Sigmoid colon (tissue), 7 donors: ENCODE measurements around the gene EMP3. TPM values are rescaled to one million over a fixed set of nuclear protein-coding genes. Genes with fewer than 3 reads are reported as not detected.

Source experiments
- DNase-seq: peaks from one replicate; pipeline ENCODE4 v3.0.0-alpha.2; 2019
- H3K27ac ChIP-seq, 4 donors: fragments of 200-600 bp; sonication (generic); one replicate each; pipeline ENCODE4 v1.5.1; 2016 to 2019; ENCODE audit warnings: mild to moderate bottlenecking in 1 of 4
- H3K27me3 ChIP-seq, 3 donors: fragments of 200-600 bp; sonication (generic); one replicate each; pipeline ENCODE4 v1.5.1; 2019; ENCODE audit warnings: mild to moderate bottlenecking in 1 of 3
- H3K36me3 ChIP-seq, 4 donors: fragments of 200-600 bp; sonication (generic); one replicate each; pipeline ENCODE4 v1.5.1; 2016 to 2019
- H3K4me1 ChIP-seq, 4 donors: fragments of 200-600 bp; sonication (generic); one replicate each; pipeline ENCODE4 v1.5.1; 2017 to 2019
- H3K4me3 ChIP-seq, 4 donors: fragments of 200-600 bp; sonication (generic); one replicate each; pipeline ENCODE4 v1.5.1; 2017 to 2019; ENCODE audit warnings: mild to moderate bottlenecking in 2 of 4, moderate library complexity in 1 of 4
- H3K9me3 ChIP-seq, 4 donors: fragments of 200-600 bp in 3 of 4; sonication (generic) in 3 of 4; one replicate each; pipeline versions ENCODE4 v1.5.1 to v1.6.1; 2013 to 2019
- EP300 ChIP-seq, 4 donors: sonication (generic); formaldehyde crosslinking; IDR thresholded peaks; one replicate each; pipeline ENCODE4 v1.6.1; 2017; ENCODE audit warnings: antibody characterized with exemption in 4 of 4
- POLR2A ChIP-seq, 2 donors: fragments of 450-650 bp; IDR thresholded peaks; one replicate each; pipeline ENCODE4 v1.6.1; 2016; ENCODE audit warnings: antibody characterized with exemption in 2 of 2, mild to moderate bottlenecking in 2 of 2, moderate library complexity in 2 of 2
- POLR2AphosphoS5 ChIP-seq, 4 donors: sonication (generic); formaldehyde crosslinking; IDR thresholded peaks; one replicate each; pipeline ENCODE4 v1.6.1; 2017; ENCODE audit warnings: antibody characterized with exemption in 4 of 4
- WGBS, 2 donors: extraction: QIAGEN DNeasy Blood & Tissue Kit; methylation state at CpG; one replicate each; pipeline ENCODE4 v1.1.7; 2013; 5-methylcytosine and 5-hydroxymethylcytosine counted together
- intact Hi-C: fragments of 100-400 bp; cut with DNase I; formaldehyde crosslinking; loops from one replicate; pipeline ENCODE4 v1.15.1; 2023
- polyA plus RNA-seq, 3 donors: library from polyadenylated mRNA; stranded (reverse); fragments of 200-250 nt; gene quantifications; one replicate each; pipeline ENCODE4 v1.2.3, GENCODE V29; 2013
- total RNA-seq, 4 donors: library from RNA; depleted of rRNA; stranded (reverse); fragments of >200 nt; gene quantifications; one replicate each; pipeline ENCODE4 v1.1.0, GENCODE V29; 2016
- TF ChIP-seq, protein P1 (sequence below), 4 experiments: fragments of 450-650 bp in 3 of 4; fragments of 200-600 bp in 1 of 4; IDR thresholded peaks; one replicate each; pipeline ENCODE4 v1.5.1; 2016 to 2019; ENCODE audit warnings: antibody characterized with exemption in 4 of 4, mild to moderate bottlenecking in 3 of 4, moderate library complexity in 2 of 4
- donor health status: healthy with polysubstance abuse.
- donor health status: Bipolar disorder and iron deficiency.
- donor health status: healthy.

Gene EMP3
- total and polyA plus RNA-seq, 7 donors = 21.7 to 77.1 (median 60.4) TPM

DNA sequence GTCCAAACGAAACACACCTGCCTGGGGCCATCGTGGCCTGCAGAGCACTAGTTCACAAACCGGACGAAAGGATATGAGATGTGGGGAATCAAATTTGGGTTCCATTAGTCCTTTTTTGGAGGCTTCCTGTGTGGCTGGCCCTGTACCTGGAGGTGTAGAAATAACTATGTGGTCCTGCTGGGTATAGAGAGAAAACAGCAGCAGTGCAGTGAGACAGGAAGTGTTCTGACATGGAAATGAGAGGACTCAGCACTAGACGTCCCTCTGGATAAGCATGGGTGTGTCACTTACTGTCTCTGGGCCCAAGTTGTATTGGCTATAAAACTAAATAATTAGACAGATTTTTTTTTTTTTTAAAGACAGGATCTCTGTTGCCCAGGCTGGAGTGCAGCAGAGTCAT, 53.7 kb downstream of the EMP3 start:
- DNase-seq = no peak

More for the DNA sequence above, 53.7 kb downstream of the EMP3 start:
- Histone ChIP-seq H3K27ac (no peak overlapping the region), H3K27me3 (no peaks in the 10 kb centered on the region), H3K9me3 (no peaks in the 10 kb centered on the region), H3K4me1 (no peaks in the 10 kb centered on the region), H3K36me3 (peaks cover 5 to 33% (median 15%) of the 10 kb centered on the region in 4 donors), H3K4me3 (no peak overlapping the region)
- WGBS, 2 donors = 32 to 63% methylated on average over 5 of the region's 5 CpGs
- intact Hi-C loops = no loop called here
- TF ChIP-seq, protein P1, sequence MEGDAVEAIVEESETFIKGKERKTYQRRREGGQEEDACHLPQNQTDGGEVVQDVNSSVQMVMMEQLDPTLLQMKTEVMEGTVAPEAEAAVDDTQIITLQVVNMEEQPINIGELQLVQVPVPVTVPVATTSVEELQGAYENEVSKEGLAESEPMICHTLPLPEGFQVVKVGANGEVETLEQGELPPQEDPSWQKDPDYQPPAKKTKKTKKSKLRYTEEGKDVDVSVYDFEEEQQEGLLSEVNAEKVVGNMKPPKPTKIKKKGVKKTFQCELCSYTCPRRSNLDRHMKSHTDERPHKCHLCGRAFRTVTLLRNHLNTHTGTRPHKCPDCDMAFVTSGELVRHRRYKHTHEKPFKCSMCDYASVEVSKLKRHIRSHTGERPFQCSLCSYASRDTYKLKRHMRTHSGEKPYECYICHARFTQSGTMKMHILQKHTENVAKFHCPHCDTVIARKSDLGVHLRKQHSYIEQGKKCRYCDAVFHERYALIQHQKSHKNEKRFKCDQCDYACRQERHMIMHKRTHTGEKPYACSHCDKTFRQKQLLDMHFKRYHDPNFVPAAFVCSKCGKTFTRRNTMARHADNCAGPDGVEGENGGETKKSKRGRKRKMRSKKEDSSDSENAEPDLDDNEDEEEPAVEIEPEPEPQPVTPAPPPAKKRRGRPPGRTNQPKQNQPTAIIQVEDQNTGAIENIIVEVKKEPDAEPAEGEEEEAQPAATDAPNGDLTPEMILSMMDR (IDR thresholded peaks at IDR 0.05) = no peak
- TF ChIP-seq POLR2A (IDR thresholded peaks at IDR 0.05) (no peak), EP300 (IDR thresholded peaks at IDR 0.05) (no peak), POLR2AphosphoS5 (IDR thresholded peaks at IDR 0.05) (no peak)

Other genes starting within 250 kb of the EMP3 start
- gene PLA2G4C, start 214.7 kb upstream of the EMP3 start, total RNA-seq = 10 to 100 TPM; 11.8 to 18.5 (median 13.1) TPM
- gene PLA2G4C, start 214.7 kb upstream of the EMP3 start, polyA plus RNA-seq = 1 to 10 TPM in 2 of 3 donors, under 1 TPM in 1; 0.60 to 6.4 (median 6.0) TPM
- gene LIG1, start 155.2 kb upstream of the EMP3 start, total RNA-seq = 10 to 100 TPM in 1 of 4 donors, 1 to 10 TPM in 3; 4.3 to 16.9 (median 6.5) TPM
- gene LIG1, start 155.2 kb upstream of the EMP3 start, polyA plus RNA-seq = 10 to 100 TPM; 11.4 to 41.6 (median 15.5) TPM
- gene ZSWIM9, start 154.9 kb upstream of the EMP3 start, total RNA-seq = 1 to 10 TPM; 2.4 to 10.0 (median 4.0) TPM
- gene ZSWIM9, start 154.9 kb upstream of the EMP3 start, polyA plus RNA-seq = 1 to 10 TPM; 4.2 to 6.1 (median 6.0) TPM
- gene CARD8, start 69.6 kb upstream of the EMP3 start, total RNA-seq = 10 to 100 TPM; 14.2 to 37.7 (median 24.7) TPM
- 10 to 100 TPM in 1 of 3 donors, 1 to 10 TPM in 2; 6.0 to 31.0 (median 8.1) TPM for gene CARD8, start 69.6 kb upstream of the EMP3 start, polyA plus RNA-seq
- gene ZNF114, start 55.5 kb upstream of the EMP3 start, total RNA-seq = not detected
- under 1 TPM in 1 of 3 donors, not detected in 2; 0.26 TPM for gene ZNF114, start 55.5 kb upstream of the EMP3 start, polyA plus RNA-seq
- 1 to 10 TPM; 5.4 to 8.9 (median 6.8) TPM for gene TMEM143, start 38.4 kb downstream of the EMP3 start, total RNA-seq
- gene TMEM143, start 38.4 kb downstream of the EMP3 start, polyA plus RNA-seq = 1 to 10 TPM; 4.2 to 8.7 (median 5.4) TPM
- not detected for gene SYNGR4, start 38.8 kb downstream of the EMP3 start, total RNA-seq
- gene SYNGR4, start 38.8 kb downstream of the EMP3 start, polyA plus RNA-seq = under 1 TPM in 1 of 3 donors, not detected in 2; 0.25 TPM
- 100 to 1,000 TPM in 1 of 4 donors, 10 to 100 TPM in 3; 61.5 to 109 (median 71.1) TPM for gene KDELR1, start 66.0 kb downstream of the EMP3 start, total RNA-seq
- gene KDELR1, start 66.0 kb downstream of the EMP3 start, polyA plus RNA-seq = 100 to 1,000 TPM in 1 of 3 donors, 10 to 100 TPM in 2; 74.7 to 195 (median 87.7) TPM
- gene GRIN2D, start 68.1 kb downstream of the EMP3 start, total RNA-seq = under 1 TPM in 3 of 4 donors, not detected in 1; under 0.01 to 0.36 (median 0.16) TPM
- gene GRIN2D, start 68.1 kb downstream of the EMP3 start, polyA plus RNA-seq = under 1 TPM in 1 of 3 donors, not detected in 2; 0.26 TPM
- gene GRWD1, start 120.4 kb downstream of the EMP3 start, total RNA-seq = 10 to 100 TPM; 12.5 to 25.5 (median 17.6) TPM
- gene GRWD1, start 120.4 kb downstream of the EMP3 start, polyA plus RNA-seq = 10 to 100 TPM in 1 of 3 donors, 1 to 10 TPM in 2; 7.8 to 21.5 (median 9.9) TPM
- 1 to 10 TPM in 1 of 4 donors, under 1 TPM in 3; 0.16 to 1.4 (median 0.49) TPM for gene KCNJ14, start 130.0 kb downstream of the EMP3 start, total RNA-seq
- under 1 TPM in 2 of 3 donors, not detected in 1; under 0.01 to 0.61 TPM for gene KCNJ14, start 130.0 kb downstream of the EMP3 start, polyA plus RNA-seq
- 10 to 100 TPM; 30.0 to 49.3 (median 35.8) TPM for gene CYTH2, start 143.8 kb downstream of the EMP3 start, total RNA-seq
- gene CYTH2, start 143.8 kb downstream of the EMP3 start, polyA plus RNA-seq = 10 to 100 TPM; 52.8 to 71.4 (median 64.9) TPM
- 1 to 10 TPM in 1 of 4 donors, under 1 TPM in 1, not detected in 2; 0.14 to 1.1 TPM for gene LMTK3, start 186.3 kb downstream of the EMP3 start, total RNA-seq
- 1 to 10 TPM in 1 of 3 donors, under 1 TPM in 1, not detected in 1; 0.23 to 1.7 TPM for gene LMTK3, start 186.3 kb downstream of the EMP3 start, polyA plus RNA-seq
- under 1 TPM in 1 of 4 donors, not detected in 3; 0.82 TPM for gene SULT2B1, start 226.6 kb downstream of the EMP3 start, total RNA-seq
- 1 to 10 TPM; 1.2 to 2.8 (median 2.4) TPM for gene SULT2B1, start 226.6 kb downstream of the EMP3 start, polyA plus RNA-seq